Measurements from ENCODE around the gene TLE3. TPM values are rescaled to one million over a fixed set of nuclear protein-coding genes. Genes with fewer than 3 reads are reported as not detected.

Gene TLE3
- polyA plus RNA-seq, 2 of the 4 experiments (the other 2 are of a cell fraction): 4.6 to 5.3 TPM

DNA sequence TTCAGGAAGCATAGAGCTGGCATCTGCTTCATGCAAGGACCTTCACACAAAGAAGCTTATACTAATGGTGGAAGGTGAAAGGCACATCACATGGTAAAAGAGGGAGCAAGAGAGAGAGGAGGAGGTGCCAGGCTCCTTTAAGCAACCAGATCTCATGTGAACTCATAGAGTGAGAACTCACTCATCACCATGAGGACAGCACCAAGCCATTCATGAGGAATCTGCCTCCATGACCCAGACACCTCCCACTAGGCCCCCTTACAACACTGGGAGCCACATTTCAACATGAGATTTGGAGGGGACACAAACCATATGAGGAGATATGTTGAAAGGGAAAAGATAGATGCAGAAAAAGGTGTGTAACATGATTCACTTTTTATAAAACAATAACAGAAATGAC, 48.4 kb upstream of the TLE3 start:
- CTCF ChIA-PET: interaction anchor here (0.8 to 3.0 kb wide), 4 partner anchors 9 to 342 kb away, joined by 3 to 15 read pairs (median 4); no protein-coding TSS in a partner anchor
- no peak for TF ChIP-seq POLR2AphosphoS2 (conservative IDR thresholded peaks at IDR 0.05; ENCODE audit: low read length)
- no peak for TF ChIP-seq EP300 (IDR thresholded peaks at IDR 0.05)
- no peak for TF ChIP-seq HOXB5 (CRISPR knock-in tag; IDR thresholded peaks at IDR 0.05)
- TF ChIP-seq RCOR1 (IDR thresholded peaks at IDR 0.05; ENCODE audit: low read depth, low read length): no peak
- Histone ChIP-seq H3K4me3 (no peak overlapping the region), H3K4me1 (peaks cover 28% of the 10 kb centered on the region; the same call in 2 of the 3 replicates), H3K27ac (no peak overlapping the region), H3K9me3 (no peaks in the 10 kb centered on the region), H3K4me2 (no peak overlapping the region)
- POLR2A ChIA-PET: no interaction called here
- no peak for DNase-seq (ENCODE audit: low read depth in 1 of 2, low spot score in 1 of 2)
- no peak for FAIRE-seq
- no peak for ATAC-seq

DNA sequence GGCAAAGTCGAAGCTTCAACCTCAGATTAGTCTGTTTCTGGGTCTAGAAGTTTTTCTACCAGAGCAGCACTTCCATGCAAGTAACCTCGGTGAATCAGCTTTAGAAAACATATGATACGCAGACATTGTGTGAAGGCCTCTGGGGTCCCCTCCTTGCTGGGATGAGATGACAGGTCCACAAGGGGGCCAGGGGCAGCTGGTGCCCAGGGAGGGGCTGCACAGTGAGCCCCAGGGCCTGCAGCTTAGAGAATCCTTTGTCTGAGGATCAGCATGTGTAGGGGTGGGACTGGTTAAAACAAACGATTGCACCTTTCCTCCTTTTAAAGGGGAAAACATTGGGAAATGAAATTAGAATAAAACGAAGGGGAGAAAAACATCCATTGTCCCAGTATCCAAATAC, 47.5 kb upstream of the TLE3 start:
- WGBS (ENCODE audit: missing lambda C conversion rate): 45% methylated on average over 5 of the region's 5 CpGs
- Histone ChIP-seq H3K4me2 (no peak overlapping the region), H3K4me3 (no peak overlapping the region), H3K9me3 (no peaks in the 10 kb centered on the region), H3K27ac (no peak overlapping the region), H3K4me1 (peaks cover 32% of the 10 kb centered on the region)
- ATAC-seq (no peak), DNase-seq (ENCODE audit: low read depth in 1 of 2, low spot score in 1 of 2) (no peak), FAIRE-seq (no peak)
- POLR2A ChIA-PET: no interaction called here
- CTCF ChIA-PET: interaction anchor here (0.9 to 3.0 kb wide), 9 partner anchors 9 to 669 kb away, joined by 3 to 15 read pairs (median 3); no protein-coding TSS in a partner anchor
- TF ChIP-seq, protein P1, sequence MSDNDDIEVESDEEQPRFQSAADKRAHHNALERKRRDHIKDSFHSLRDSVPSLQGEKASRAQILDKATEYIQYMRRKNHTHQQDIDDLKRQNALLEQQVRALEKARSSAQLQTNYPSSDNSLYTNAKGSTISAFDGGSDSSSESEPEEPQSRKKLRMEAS (IDR thresholded peaks at IDR 0.05): no peak
- TF ChIP-seq POLR2A (IDR thresholded peaks at IDR 0.05; ENCODE audit: low read length): no peak
- no peak for TF ChIP-seq HOXB5 (CRISPR knock-in tag; IDR thresholded peaks at IDR 0.05)
- TF ChIP-seq TFCP2L1 (CRISPR knock-in tag; IDR thresholded peaks at IDR 0.05): no peak
- no peak for TF ChIP-seq EHF (CRISPR knock-in tag; IDR thresholded peaks at IDR 0.05)

DNA sequence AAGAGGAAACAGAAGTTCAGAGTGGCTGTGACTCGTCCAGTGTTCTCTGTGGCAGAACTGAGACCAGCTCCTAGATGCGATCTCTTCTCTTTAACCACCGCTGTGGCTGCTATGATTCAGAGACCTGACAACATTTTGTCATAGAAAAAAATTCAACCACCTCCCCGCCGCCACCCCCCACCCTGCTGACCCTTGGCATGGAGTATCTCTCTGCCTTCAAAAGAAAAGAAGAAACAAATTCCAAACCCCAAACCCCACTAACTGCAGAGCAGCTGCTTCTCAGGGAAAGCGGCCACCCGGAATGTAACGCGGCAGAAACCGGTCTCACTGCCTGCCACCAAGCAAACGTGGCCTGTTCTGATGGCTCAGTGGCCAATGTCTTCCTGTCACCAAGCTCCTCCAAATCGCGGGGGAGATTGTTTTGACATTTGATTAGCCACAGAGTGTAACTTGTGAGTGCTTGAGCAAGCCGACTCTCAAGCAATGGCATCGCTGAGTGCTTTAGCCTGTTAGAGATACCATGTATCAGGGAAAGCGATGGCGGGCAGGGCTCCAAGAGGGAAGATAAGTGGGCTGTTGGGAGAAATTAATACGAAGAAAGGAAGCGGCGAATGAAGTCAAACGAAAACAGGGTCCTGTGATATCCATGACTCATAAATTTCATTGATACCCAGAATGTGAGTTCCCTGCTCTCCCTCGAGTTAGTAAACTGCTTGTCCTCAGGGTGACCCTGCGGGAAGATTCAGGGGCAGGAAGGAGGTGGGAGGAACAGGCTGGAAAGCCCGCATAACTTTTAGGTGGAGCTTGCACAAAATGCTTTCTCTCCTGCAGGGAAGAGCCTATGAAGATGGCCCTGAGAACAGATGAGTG, 44.8 kb upstream of the TLE3 start:
- 81% methylated on average over 24 of the region's 24 CpGs for WGBS (ENCODE audit: missing lambda C conversion rate)
- Histone ChIP-seq H3K4me3 (no peak overlapping the region), H3K4me1 (peaks cover 30% of the 10 kb centered on the region), H3K9me3 (no peaks in the 10 kb centered on the region), H3K27ac (peak overlapping the region in 1 of 2 experiments; percentile 28; a peak in 1 of 6 replicates), H3K4me2 (peak overlapping the region; percentile 9; the same call in 2 of the 3 replicates)
- FAIRE-seq (no peak), DNase-seq (ENCODE audit: low read depth in 1 of 2, low spot score in 1 of 2) (peak in 1 of 2 experiments; percentile 27), ATAC-seq (peak in 1 of 2 experiments; percentile 17; a peak in 1 of 6 replicates)
- TF ChIP-seq FOSL2 (IDR thresholded peaks at IDR 0.05) (no peak), FOSL2 (CRISPR knock-in tag; IDR thresholded peaks at IDR 0.05) (peak; percentile 37), HOXA7 (CRISPR knock-in tag; IDR thresholded peaks at IDR 0.05) (no peak), CBX8 (IDR thresholded peaks at IDR 0.05) (no peak), HOXB13 (CRISPR knock-in tag; IDR thresholded peaks at IDR 0.05; ENCODE audit: low read depth) (no peak)
- TF ChIP-seq, protein P2, sequence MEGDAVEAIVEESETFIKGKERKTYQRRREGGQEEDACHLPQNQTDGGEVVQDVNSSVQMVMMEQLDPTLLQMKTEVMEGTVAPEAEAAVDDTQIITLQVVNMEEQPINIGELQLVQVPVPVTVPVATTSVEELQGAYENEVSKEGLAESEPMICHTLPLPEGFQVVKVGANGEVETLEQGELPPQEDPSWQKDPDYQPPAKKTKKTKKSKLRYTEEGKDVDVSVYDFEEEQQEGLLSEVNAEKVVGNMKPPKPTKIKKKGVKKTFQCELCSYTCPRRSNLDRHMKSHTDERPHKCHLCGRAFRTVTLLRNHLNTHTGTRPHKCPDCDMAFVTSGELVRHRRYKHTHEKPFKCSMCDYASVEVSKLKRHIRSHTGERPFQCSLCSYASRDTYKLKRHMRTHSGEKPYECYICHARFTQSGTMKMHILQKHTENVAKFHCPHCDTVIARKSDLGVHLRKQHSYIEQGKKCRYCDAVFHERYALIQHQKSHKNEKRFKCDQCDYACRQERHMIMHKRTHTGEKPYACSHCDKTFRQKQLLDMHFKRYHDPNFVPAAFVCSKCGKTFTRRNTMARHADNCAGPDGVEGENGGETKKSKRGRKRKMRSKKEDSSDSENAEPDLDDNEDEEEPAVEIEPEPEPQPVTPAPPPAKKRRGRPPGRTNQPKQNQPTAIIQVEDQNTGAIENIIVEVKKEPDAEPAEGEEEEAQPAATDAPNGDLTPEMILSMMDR (IDR thresholded peaks at IDR 0.05): no peak
- POLR2A ChIA-PET: no interaction called here
- CTCF ChIA-PET: interaction anchor here (0.6 to 2.6 kb wide), 4 partner anchors 10 to 658 kb away, joined by 3 to 7 read pairs (median 4); no protein-coding TSS in a partner anchor

DNA sequence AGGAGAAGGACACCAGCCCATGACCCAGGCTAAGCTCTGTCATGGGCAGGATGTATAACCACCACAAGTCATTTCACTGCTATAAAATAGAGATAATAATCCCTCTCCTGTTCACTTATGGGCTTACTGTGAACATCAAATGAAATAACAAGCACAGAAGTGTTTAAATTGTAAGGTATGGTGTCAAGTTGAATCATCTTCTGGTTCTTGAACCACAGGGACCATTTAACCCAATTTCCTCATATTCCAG, 44.3 kb upstream of the TLE3 start:
- POLR2A ChIA-PET: no interaction called here
- H3K27ac ChIP-seq: 0 out of 6 replicates have a peak overlapping the region, but pooled peaks of 1 of the 2 experiments have one; percentile 63
- TF ChIP-seq SMC3 (IDR thresholded peaks at IDR 0.05) (no peak), POLR2AphosphoS2 (conservative IDR thresholded peaks at IDR 0.05; ENCODE audit: low read length) (no peak), HOXB13 (CRISPR knock-in tag; IDR thresholded peaks at IDR 0.05; ENCODE audit: low read depth) (no peak), EHMT2 (IDR thresholded peaks at IDR 0.05; ENCODE audit: low read depth) (no peak), RFX5 (IDR thresholded peaks at IDR 0.05) (no peak), TFCP2L1 (CRISPR knock-in tag; IDR thresholded peaks at IDR 0.05) (no peak), MAFK (IDR thresholded peaks at IDR 0.05; ENCODE audit: partially characterized antibody) (no peak), BHLHE40 (IDR thresholded peaks at IDR 0.05; ENCODE audit: low read depth, low read length) (no peak), EHF (CRISPR knock-in tag; IDR thresholded peaks at IDR 0.05) (no peak), MAZ (IDR thresholded peaks at IDR 0.05; ENCODE audit: borderline replicate concordance, low read depth, low read length) (no peak), HOXB5 (CRISPR knock-in tag; IDR thresholded peaks at IDR 0.05) (no peak)
- TF ChIP-seq, protein P3, sequence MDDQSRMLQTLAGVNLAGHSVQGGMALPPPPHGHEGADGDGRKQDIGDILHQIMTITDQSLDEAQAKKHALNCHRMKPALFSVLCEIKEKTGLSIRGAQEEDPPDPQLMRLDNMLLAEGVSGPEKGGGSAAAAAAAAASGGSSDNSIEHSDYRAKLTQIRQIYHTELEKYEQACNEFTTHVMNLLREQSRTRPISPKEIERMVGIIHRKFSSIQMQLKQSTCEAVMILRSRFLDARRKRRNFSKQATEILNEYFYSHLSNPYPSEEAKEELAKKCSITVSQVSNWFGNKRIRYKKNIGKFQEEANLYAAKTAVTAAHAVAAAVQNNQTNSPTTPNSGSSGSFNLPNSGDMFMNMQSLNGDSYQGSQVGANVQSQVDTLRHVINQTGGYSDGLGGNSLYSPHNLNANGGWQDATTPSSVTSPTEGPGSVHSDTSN (IDR thresholded peaks at IDR 0.05): no peak
- TF ChIP-seq, protein P4, sequence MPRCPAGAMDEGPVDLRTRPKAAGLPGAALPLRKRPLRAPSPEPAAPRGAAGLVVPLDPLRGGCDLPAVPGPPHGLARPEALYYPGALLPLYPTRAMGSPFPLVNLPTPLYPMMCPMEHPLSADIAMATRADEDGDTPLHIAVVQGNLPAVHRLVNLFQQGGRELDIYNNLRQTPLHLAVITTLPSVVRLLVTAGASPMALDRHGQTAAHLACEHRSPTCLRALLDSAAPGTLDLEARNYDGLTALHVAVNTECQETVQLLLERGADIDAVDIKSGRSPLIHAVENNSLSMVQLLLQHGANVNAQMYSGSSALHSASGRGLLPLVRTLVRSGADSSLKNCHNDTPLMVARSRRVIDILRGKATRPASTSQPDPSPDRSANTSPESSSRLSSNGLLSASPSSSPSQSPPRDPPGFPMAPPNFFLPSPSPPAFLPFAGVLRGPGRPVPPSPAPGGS (IDR thresholded peaks at IDR 0.05): no peak
- peak overlapping the region; percentile 9; the same call in 2 of the 3 replicates for H3K4me2 ChIP-seq
- DNase-seq (ENCODE audit: low read depth in 1 of 2, low spot score in 1 of 2): no peak
- H3K9me3 ChIP-seq: no peaks in the 10 kb centered on the region
- ATAC-seq: peak in 1 of 2 experiments; percentile 14; a peak in 2 of 6 replicates
- H3K4me3 ChIP-seq: no peak overlapping the region
- FAIRE-seq: no peak
- peaks cover 30% of the 10 kb centered on the region for H3K4me1 ChIP-seq
- CTCF ChIA-PET: interaction anchor here (0.6 to 2.6 kb wide), 4 partner anchors 10 to 658 kb away, joined by 3 to 7 read pairs (median 4); no protein-coding TSS in a partner anchor

Data from A549 (cell line).